CD4-positive, alpha-beta T cell (primary cell): ENCODE data around the gene TSPAN9. TPM values are rescaled to one million over a fixed set of nuclear protein-coding genes. Genes with fewer than 3 reads are reported as not detected.

Source experiments
- ATAC-seq: fragments of 200-7000 bp; cut with Tn5 transposase; one replicate; pipeline ENCODE4 v1.10.0; 2022; ENCODE audit warnings: mild to moderate bottlenecking; ENCODE audit not compliant: poor library complexity
- CTCF ChIA-PET: fragments of 350-600 bp; sonication (Branson Sonifier 250); formaldehyde crosslinking; loops from one replicate; lab custom pipeline; 2021; ENCODE audit warnings: antibody characterized with exemption, inconsistent platforms; lab: Charles Lee
- POLR2A ChIA-PET: fragments of 350-600 bp; sonication (Branson Sonifier 250); formaldehyde crosslinking; loops from one replicate; lab custom pipeline; 2021; ENCODE audit warnings: antibody characterized with exemption, inconsistent platforms; lab: Charles Lee
- DNase-seq, 14 experiments: peaks; one replicate each; pipeline ENCODE4 v3.0.0-alpha.2; 2013 to 2020; ENCODE audit warnings: mixed read lengths in 2 of 14
- H3K27ac ChIP-seq, 2 donors: one replicate each; pipeline versions ENCODE4 v1.5.1 to v1.7.0; 2013; ENCODE audit warnings: low read length in 2 of 2, low read depth in 1 of 2, mild to moderate bottlenecking in 1 of 2
- H3K27me3 ChIP-seq, 2 experiments: 1 replicate in 1 of 2; 2 replicates in 1 of 2; pipeline versions ENCODE4 v1.6.1 to v1.7.0; 2013; ENCODE audit warnings: low read length in 2 of 2, control low read depth in 1 of 2, mild to moderate bottlenecking in 1 of 2, moderate library complexity in 1 of 2; ENCODE audit not compliant: insufficient read depth in 2 of 2, control insufficient read depth in 1 of 2
- H3K36me3 ChIP-seq: one replicate; pipeline ENCODE4 v1.6.1; 2013; ENCODE audit warnings: low read length, control low read depth; ENCODE audit not compliant: insufficient read depth
- H3K4me1 ChIP-seq: one replicate; pipeline ENCODE4 v1.6.1; 2013; ENCODE audit warnings: low read length, control low read depth; ENCODE audit not compliant: insufficient read depth
- H3K4me3 ChIP-seq: one replicate; pipeline ENCODE4 v1.5.1; 2013; ENCODE audit warnings: mild to moderate bottlenecking, low read length, moderate library complexity
- H3K9me3 ChIP-seq, 2 experiments: 1 replicate in 1 of 2; 2 replicates in 1 of 2; pipeline versions ENCODE4 v1.6.1 to v1.7.0; 2013; ENCODE audit warnings: low read length in 2 of 2, mild to moderate bottlenecking in 2 of 2, control low read depth in 1 of 2, moderate library complexity in 1 of 2; ENCODE audit not compliant: control insufficient read depth in 1 of 2, insufficient read depth in 1 of 2
- H3K27ac Mint-ChIP-seq: one replicate; pipeline ENCODE4 v1.8.0; 2020; ENCODE audit warnings: mixed read lengths
- H3K27me3 Mint-ChIP-seq: one replicate; pipeline ENCODE4 v1.8.0; 2021; ENCODE audit warnings: mixed read lengths
- H3K36me3 Mint-ChIP-seq: one replicate; pipeline ENCODE4 v1.8.0; 2021; ENCODE audit warnings: low read depth, mixed read lengths
- H3K4me1 Mint-ChIP-seq: one replicate; pipeline ENCODE4 v1.8.0; 2021; ENCODE audit warnings: low read depth, mixed read lengths
- H3K4me3 Mint-ChIP-seq: one replicate; pipeline ENCODE4 v1.8.0; 2020; ENCODE audit warnings: mild to moderate bottlenecking, mixed read lengths
- H3K9me3 Mint-ChIP-seq: one replicate; pipeline ENCODE4 v1.8.0; 2020; ENCODE audit warnings: mixed read lengths
- intact Hi-C, 2 experiments: fragments of 100-400 bp; cut with DNase I in 1 of 2; cut with micrococcal nuclease in 1 of 2; formaldehyde crosslinking; loops; one replicate each; pipeline versions ENCODE4 v1.15.1 to v1.9.0; 2023 to 2025; cut with DNase I, micrococcal nuclease
- total RNA-seq, 174 experiments: library from RNA in 2 of 174; stranded (reverse) in 2 of 174; gene quantifications; one replicate each; pipeline ENCODE4 v1.2.3 and lab custom pipeline; 2021 to 2026
- TF ChIP-seq, protein P1 (sequence below): fragments of 200-600 bp; IDR thresholded peaks from one replicate; pipeline ENCODE4 v1.8.0; 2022; ENCODE audit warnings: antibody characterized with exemption, mild to moderate bottlenecking

The TSPAN9 gene
- total RNA-seq, 2 experiments from 2014 or later = 0.82 to 1.3 TPM

DNA sequence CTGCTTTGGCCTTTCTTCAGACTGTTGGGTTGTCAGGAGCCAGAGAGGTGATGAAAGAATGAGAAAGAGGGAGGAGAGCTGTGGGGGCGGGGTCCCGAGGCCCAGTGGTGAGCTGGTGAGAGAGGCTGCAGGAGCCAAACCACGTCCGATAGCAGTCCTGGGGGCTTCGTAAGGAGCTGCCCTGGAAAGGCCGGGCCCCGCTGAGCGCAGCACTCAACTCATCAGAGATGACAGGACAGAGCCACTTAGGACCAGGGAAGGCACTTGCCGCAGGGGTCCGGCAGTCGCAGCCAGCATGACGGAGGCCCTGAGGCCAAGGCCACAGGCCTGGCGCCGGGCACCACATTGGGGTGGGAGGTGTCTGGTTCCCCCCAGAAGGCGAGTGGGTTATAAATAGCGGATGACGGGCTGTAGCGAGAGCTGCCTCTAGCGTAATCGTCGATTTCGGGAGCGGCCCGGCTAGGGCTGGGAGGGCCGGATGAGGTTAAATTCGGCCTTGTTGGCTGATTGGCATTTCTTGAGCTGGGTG, 179.0 kb downstream of the TSPAN9 start:
- TF ChIP-seq, protein P1, sequence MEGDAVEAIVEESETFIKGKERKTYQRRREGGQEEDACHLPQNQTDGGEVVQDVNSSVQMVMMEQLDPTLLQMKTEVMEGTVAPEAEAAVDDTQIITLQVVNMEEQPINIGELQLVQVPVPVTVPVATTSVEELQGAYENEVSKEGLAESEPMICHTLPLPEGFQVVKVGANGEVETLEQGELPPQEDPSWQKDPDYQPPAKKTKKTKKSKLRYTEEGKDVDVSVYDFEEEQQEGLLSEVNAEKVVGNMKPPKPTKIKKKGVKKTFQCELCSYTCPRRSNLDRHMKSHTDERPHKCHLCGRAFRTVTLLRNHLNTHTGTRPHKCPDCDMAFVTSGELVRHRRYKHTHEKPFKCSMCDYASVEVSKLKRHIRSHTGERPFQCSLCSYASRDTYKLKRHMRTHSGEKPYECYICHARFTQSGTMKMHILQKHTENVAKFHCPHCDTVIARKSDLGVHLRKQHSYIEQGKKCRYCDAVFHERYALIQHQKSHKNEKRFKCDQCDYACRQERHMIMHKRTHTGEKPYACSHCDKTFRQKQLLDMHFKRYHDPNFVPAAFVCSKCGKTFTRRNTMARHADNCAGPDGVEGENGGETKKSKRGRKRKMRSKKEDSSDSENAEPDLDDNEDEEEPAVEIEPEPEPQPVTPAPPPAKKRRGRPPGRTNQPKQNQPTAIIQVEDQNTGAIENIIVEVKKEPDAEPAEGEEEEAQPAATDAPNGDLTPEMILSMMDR = no peak
- ATAC-seq = no peak
- ChIA-PET CTCF (no interaction called here), POLR2A (no interaction called here)
- no peaks in the 10 kb centered on the region for H3K36me3 ChIP-seq
- DNase-seq = no peak
- no peak overlapping the region for H3K4me3 Mint-ChIP-seq
- H3K4me1 Mint-ChIP-seq = no peaks in the 10 kb centered on the region
- no peaks in the 10 kb centered on the region for H3K4me1 ChIP-seq
- no peaks in the 10 kb centered on the region for H3K36me3 Mint-ChIP-seq
- no peak overlapping the region for H3K4me3 ChIP-seq
- H3K27me3 Mint-ChIP-seq = no peaks in the 10 kb centered on the region
- H3K9me3 Mint-ChIP-seq = no peaks in the 10 kb centered on the region
- intact Hi-C loops = no loop called here
- no peak overlapping the region for H3K27ac ChIP-seq
- no peaks in the 10 kb centered on the region for H3K9me3 ChIP-seq
- no peak overlapping the region for H3K27ac Mint-ChIP-seq
- no peaks in the 10 kb centered on the region for H3K27me3 ChIP-seq

DNA sequence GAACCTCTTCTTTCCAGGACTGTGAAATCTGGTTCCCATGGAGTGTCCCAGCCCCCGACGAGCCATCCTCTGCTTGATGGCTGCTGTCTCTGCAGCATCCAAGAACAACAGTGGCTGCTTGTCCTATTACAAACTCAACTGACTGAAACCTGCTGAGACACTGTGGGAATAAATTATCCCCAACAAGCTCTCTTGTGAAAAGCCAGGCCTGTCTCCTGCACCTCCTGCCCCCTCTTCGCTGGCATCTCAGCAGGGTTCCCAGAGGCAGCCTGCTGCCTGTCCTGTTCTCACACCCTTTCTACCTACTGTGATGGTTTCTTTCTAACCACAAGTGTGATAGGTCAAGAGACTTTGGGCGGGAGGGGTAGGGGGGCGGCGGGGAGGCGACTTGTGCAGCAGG, 180.2 kb downstream of the TSPAN9 start:
- H3K36me3 Mint-ChIP-seq = no peaks in the 10 kb centered on the region
- no peaks in the 10 kb centered on the region for H3K27me3 Mint-ChIP-seq
- POLR2A ChIA-PET = no interaction called here
- H3K4me3 Mint-ChIP-seq = no peak overlapping the region
- ATAC-seq (no peak), DNase-seq (no peak)
- no peak overlapping the region for H3K27ac ChIP-seq
- H3K4me1 ChIP-seq = no peaks in the 10 kb centered on the region
- no peaks in the 10 kb centered on the region for H3K9me3 Mint-ChIP-seq
- H3K4me1 Mint-ChIP-seq = no peaks in the 10 kb centered on the region
- intact Hi-C loops = no loop called here
- H3K27me3 ChIP-seq = no peaks in the 10 kb centered on the region
- H3K9me3 ChIP-seq = no peaks in the 10 kb centered on the region
- TF ChIP-seq, protein P1 = no peak
- no peak overlapping the region for H3K4me3 ChIP-seq
- no peak overlapping the region for H3K27ac Mint-ChIP-seq
- H3K36me3 ChIP-seq = no peaks in the 10 kb centered on the region
- CTCF ChIA-PET = no interaction called here

DNA sequence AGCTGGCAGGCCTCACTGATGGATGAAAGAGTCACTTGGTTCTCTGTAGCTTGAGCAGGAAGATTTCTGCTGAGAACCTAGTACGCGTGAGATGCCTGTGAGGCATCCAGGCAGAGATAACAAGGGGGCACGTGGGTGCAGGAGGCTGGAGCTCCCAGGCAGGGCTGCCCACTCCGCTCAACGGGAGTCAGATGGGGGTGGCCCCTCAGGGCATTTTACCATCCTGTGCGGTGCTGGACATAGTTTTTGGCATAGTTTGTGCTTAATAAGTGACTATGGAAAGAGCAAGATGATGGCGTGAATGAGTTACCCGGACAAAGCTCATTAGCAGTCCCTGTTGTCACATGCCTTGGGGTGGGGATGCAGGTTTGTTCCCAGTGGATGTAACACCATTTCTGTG, 182.8 kb downstream of the TSPAN9 start:
- DNase-seq (no peak), ATAC-seq (no peak)
- Mint-ChIP-seq H3K9me3 (no peaks in the 10 kb centered on the region), H3K4me1 (no peaks in the 10 kb centered on the region), H3K27ac (no peak overlapping the region), H3K36me3 (no peaks in the 10 kb centered on the region), H3K27me3 (no peaks in the 10 kb centered on the region), H3K4me3 (no peak overlapping the region)
- Histone ChIP-seq H3K27ac (no peak overlapping the region), H3K9me3 (no peaks in the 10 kb centered on the region), H3K4me3 (no peak overlapping the region), H3K36me3 (no peaks in the 10 kb centered on the region), H3K27me3 (no peaks in the 10 kb centered on the region), H3K4me1 (no peaks in the 10 kb centered on the region)
- intact Hi-C loops = no loop called here
- TF ChIP-seq, protein P1 = no peak
- POLR2A ChIA-PET = no interaction called here
- CTCF ChIA-PET = no interaction called here
